ENCODE measurements around the gene FOXD2. TPM values are rescaled to one million over a fixed set of nuclear protein-coding genes. Genes with fewer than 3 reads are reported as not detected.

FOXD2 gene
- total RNA-seq, 1 donor from 2014 or later, result 4.9 TPM

DNA sequence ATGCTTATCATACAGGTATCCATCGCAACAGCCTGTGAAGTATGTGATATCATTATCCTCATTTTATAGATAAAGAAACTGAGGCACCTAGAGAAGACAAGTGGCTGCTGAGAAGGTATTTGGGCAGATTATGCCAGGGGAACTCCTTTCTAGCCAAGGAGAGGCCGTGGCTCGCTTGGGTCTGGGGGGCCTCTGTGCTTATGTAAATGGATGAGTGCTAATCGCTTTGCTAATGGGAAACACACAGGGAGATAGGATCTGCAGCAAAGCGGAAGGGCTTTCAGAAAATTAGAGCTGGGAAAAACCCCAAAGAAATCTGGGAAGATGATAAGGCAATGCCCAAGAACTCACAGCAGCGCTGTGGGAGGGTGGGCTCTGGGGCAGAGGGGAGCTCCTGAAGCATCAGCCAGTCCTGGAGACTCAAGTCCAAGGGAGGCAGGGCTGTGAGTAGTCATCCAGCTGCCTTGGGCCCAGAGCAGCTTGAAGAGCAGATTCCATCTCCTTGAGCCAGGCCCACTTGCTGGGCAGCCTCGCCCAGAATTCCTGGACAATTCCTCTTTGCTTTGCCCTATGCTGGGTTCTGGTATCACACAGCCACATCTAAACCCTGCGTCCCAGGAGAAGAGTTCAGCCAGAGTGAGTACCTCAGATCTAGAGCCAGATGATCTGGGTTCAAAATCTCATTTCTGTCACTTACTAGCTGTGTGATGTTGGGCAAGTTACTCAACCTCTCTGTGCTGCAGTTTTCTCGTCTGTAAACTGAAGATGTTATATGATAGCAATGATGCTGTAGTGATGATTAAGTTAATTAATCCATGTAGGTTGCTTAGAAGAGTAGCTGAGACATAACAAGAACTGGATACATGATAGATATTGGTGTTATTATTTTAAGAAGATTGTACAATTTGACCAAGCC is 36.7 kb downstream of the FOXD2 start:
- H3K36me3 Mint-ChIP-seq, result no peaks in the 10 kb centered on the region
- no peak overlapping the region for H3K27ac Mint-ChIP-seq
- peaks cover 30% of the 10 kb centered on the region for H3K4me1 Mint-ChIP-seq (ENCODE audit: unreplicated experiment)
- no peaks in the 10 kb centered on the region for H3K9me3 Mint-ChIP-seq
- H3K27me3 Mint-ChIP-seq, result peaks cover 33% of the 10 kb centered on the region
- TF ChIP-seq, protein P1, sequence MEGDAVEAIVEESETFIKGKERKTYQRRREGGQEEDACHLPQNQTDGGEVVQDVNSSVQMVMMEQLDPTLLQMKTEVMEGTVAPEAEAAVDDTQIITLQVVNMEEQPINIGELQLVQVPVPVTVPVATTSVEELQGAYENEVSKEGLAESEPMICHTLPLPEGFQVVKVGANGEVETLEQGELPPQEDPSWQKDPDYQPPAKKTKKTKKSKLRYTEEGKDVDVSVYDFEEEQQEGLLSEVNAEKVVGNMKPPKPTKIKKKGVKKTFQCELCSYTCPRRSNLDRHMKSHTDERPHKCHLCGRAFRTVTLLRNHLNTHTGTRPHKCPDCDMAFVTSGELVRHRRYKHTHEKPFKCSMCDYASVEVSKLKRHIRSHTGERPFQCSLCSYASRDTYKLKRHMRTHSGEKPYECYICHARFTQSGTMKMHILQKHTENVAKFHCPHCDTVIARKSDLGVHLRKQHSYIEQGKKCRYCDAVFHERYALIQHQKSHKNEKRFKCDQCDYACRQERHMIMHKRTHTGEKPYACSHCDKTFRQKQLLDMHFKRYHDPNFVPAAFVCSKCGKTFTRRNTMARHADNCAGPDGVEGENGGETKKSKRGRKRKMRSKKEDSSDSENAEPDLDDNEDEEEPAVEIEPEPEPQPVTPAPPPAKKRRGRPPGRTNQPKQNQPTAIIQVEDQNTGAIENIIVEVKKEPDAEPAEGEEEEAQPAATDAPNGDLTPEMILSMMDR (conservative IDR thresholded peaks at IDR 0.05), result no peak
- H3K4me3 Mint-ChIP-seq, result no peak overlapping the region
- DNase-seq (ENCODE audit: extremely low spot score, unreplicated experiment), result no peak

DNA sequence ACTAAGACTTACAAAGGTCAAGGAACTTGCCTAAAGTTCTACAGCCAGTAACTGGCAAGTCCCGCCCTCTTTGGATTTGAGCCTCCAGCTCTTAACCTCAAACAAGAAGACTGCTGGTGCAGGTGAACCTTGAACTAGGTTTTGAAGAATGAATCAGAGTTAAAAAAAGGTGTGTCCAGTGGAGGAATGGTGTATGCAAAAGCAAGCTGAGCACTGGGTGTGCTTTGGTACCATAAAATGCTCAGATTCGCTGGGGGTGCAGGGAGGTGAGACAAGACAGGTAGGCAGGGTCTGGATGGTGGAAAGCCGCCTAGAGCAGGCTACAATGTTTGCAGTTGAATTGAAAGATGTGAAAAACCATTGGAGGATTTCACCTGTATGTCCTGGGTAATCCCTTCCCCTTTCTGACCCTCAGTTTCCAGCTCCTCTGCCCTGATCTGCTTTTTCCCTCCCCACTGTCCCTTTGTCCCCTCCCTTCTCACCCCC is 39.8 kb downstream of the FOXD2 start:
- TF ChIP-seq, protein P1 (conservative IDR thresholded peaks at IDR 0.05), result no peak
- Mint-ChIP-seq H3K36me3 (no peaks in the 10 kb centered on the region), H3K27ac (peak overlapping the region; percentile 86), H3K9me3 (no peaks in the 10 kb centered on the region), H3K4me3 (peak overlapping the region; percentile 47), H3K4me1 (ENCODE audit: unreplicated experiment) (peaks cover 30% of the 10 kb centered on the region), H3K27me3 (peaks cover 33% of the 10 kb centered on the region)
- no peak for DNase-seq (ENCODE audit: extremely low spot score, unreplicated experiment)

DNA sequence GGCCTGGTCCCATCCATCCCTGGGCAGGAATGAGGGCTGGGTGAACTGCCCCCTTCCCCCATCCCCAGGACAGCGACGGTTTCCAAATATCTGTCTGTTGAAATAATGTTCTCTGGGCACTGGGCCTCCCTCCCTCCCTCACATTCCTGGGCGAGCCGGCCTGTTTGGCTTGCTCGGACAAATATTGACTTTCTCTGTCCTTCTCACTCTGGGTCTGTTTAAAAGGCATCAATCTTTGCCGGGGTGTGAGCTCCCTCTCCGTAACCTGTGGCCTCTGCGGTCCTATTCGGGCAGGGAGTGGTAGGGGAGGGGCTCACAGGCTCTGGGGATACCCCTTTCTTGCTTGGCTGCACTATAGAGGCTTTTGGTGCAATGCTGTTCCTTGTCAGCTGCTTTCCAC is 40.2 kb downstream of the FOXD2 start:
- Mint-ChIP-seq H3K4me3 (peak overlapping the region; percentile 47), H3K27ac (peak overlapping the region; percentile 86), H3K9me3 (no peaks in the 10 kb centered on the region), H3K4me1 (ENCODE audit: unreplicated experiment) (peaks cover 31% of the 10 kb centered on the region), H3K27me3 (peaks cover 34% of the 10 kb centered on the region), H3K36me3 (no peaks in the 10 kb centered on the region)
- no peak for DNase-seq (ENCODE audit: extremely low spot score, unreplicated experiment)
- TF ChIP-seq, protein P1 (conservative IDR thresholded peaks at IDR 0.05), result no peak

DNA sequence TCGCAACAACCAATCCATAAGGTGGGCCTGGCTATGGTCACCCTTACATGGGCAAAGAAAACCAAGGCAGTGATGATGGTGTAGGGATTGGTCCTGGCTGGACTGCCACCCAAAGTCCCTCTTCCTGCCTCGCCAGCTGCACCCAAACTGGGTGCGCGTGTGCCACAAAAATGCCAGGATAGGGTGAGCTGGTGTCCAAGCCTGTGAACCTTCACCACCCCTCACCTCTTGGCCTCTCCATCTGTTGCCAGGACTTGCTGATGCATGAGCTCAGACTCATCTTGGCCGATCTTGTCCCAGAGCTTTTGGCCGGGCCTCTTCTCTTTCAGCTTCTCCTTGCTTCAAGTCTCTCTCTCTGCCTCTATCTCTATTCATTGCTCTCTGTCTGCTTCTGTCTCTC is 41.8 kb downstream of the FOXD2 start:
- TF ChIP-seq, protein P1 (conservative IDR thresholded peaks at IDR 0.05), result no peak
- H3K36me3 Mint-ChIP-seq, result no peaks in the 10 kb centered on the region
- H3K4me1 Mint-ChIP-seq (ENCODE audit: unreplicated experiment), result peaks cover 31% of the 10 kb centered on the region
- H3K9me3 Mint-ChIP-seq, result no peaks in the 10 kb centered on the region
- peaks cover 29% of the 10 kb centered on the region for H3K27me3 Mint-ChIP-seq
- peak overlapping the region; percentile 3 for H3K27ac Mint-ChIP-seq
- no peak for DNase-seq (ENCODE audit: extremely low spot score, unreplicated experiment)
- no peak overlapping the region for H3K4me3 Mint-ChIP-seq

DNA sequence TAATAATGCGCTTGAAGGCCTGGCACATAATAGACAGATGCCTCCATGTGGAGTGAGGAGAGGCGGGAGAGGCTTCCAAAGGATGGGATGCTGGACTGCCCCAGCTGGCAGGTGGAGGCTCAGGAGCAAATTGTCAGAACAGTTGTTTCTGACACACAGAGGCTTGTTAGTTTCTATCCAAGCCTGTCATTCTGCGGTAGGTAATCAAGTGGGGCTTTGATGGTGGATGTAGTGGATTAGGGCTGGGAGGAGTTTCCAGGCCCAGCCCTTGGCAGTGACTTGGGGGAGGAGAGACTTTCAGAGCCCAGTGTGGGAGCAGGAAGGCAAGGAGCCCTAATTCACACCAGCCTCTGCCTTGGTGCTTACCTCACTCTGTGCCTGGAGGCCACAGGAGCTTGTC is 44.1 kb downstream of the FOXD2 start:
- no peak overlapping the region for H3K27ac Mint-ChIP-seq
- TF ChIP-seq, protein P1 (conservative IDR thresholded peaks at IDR 0.05), result no peak

More for the DNA sequence above, 44.1 kb downstream of the FOXD2 start:
- DNase-seq (ENCODE audit: extremely low spot score, unreplicated experiment), result no peak
- Mint-ChIP-seq H3K4me1 (ENCODE audit: unreplicated experiment) (peaks cover 27% of the 10 kb centered on the region), H3K4me3 (no peak overlapping the region), H3K36me3 (no peaks in the 10 kb centered on the region), H3K27me3 (peaks cover 24% of the 10 kb centered on the region), H3K9me3 (no peaks in the 10 kb centered on the region)
